K562 (cell line): Measurements from ENCODE around the gene KRT72. TPM values are rescaled to one million over a fixed set of nuclear protein-coding genes. Genes with fewer than 3 reads are reported as not detected.
A peak's percentile ranks its signal among the peaks of the same experiment; 100 is the strongest.

ENCODE experiments used
- ATAC-seq: fragments of 200-7000 bp; cut with Tn5 transposase; 3 replicates; pipeline ENCODE4 v1.9.1; 2020; ENCODE audit warnings: moderate library complexity
- BruUV-seq: library from RNA; stranded (reverse); fragments of 400-500 nt; replicated peaks from 2 replicates; lab custom pipeline; 2021; lab: Mats Ljungman, UMichigan
- CTCF ChIA-PET: fragments of 300-600 bp; formaldehyde crosslinking; extraction: SDS; loops from one replicate; lab custom pipeline; 2021; ENCODE audit warnings: low intra/inter-chr PET ratio; lab: Yijun Ruan, JAX
- POLR2A ChIA-PET: fragments of 300-600, 350-650 bp; sonication (Branson Sonifier 250); formaldehyde crosslinking; extraction: SDS; loops from one replicate; lab custom pipeline; 2021; ENCODE audit warnings: antibody characterized with exemption, inconsistent platforms; lab: Yijun Ruan, JAX
- DNase-seq, 4 experiments: peaks; one replicate each; pipeline versions ENCODE4 v3.0.0 to v3.0.0-alpha.2; 2011 to 2018; ENCODE audit warnings: low spot score in 3 of 4, mixed read lengths in 3 of 4; ENCODE audit errors: extremely low read depth in 1 of 4
- FAIRE-seq: peaks from 2 replicates; lab custom pipeline; 2011; peaks lifted over from hg19 to GRCh38; lab: Jason Lieb, UNC
- H2AFZ ChIP-seq: 2 replicates; pipeline ENCODE4 v1.6.0; 2011; ENCODE audit warnings: low read depth, low read length, control low read depth, inconsistent platforms
- H3K27ac ChIP-seq: fragments of 200-600 bp; 3 replicates; pipeline ENCODE4 v1.8.0; 2011; ENCODE audit warnings: low read depth, mild to moderate bottlenecking, control low read depth, inconsistent platforms, low read length, moderate library complexity, mixed read lengths; ENCODE audit errors: extremely low read depth
- H3K27me3 ChIP-seq, 2 experiments: fragments of 300-600 bp in 1 of 2; 2 replicates in 1 of 2; 3 replicates in 1 of 2; pipeline versions ENCODE4 v1.6.0 to v1.8.0; 2011; ENCODE audit warnings: inconsistent platforms in 2 of 2, low read length in 2 of 2, mild to moderate bottlenecking in 1 of 2, mixed read lengths in 1 of 2, moderate library complexity in 1 of 2; ENCODE audit not compliant: control insufficient read depth in 2 of 2, insufficient read depth in 2 of 2
- H3K36me3 ChIP-seq: fragments of 300-600 bp; 3 replicates; pipeline ENCODE4 v1.8.0; 2011; ENCODE audit warnings: mild to moderate bottlenecking, low read length, inconsistent platforms; ENCODE audit not compliant: control insufficient read depth, insufficient read depth
- H3K4me1 ChIP-seq, 2 experiments: fragments of 200-600 bp in 1 of 2; replicated peaks in 1 of 2; 2 replicates in 1 of 2; 3 replicates in 1 of 2; pipeline versions ENCODE4 v1.5.1 to v1.8.0; 2011; ENCODE audit warnings: inconsistent platforms in 2 of 2, low read length in 2 of 2, mild to moderate bottlenecking in 1 of 2, mixed read lengths in 1 of 2, moderate library complexity in 1 of 2; ENCODE audit not compliant: control insufficient read depth in 2 of 2, insufficient read depth in 2 of 2
- H3K4me2 ChIP-seq: 2 replicates; pipeline ENCODE4 v1.6.1; 2011; ENCODE audit warnings: low read length, control low read depth, inconsistent platforms, mixed read lengths; ENCODE audit not compliant: insufficient read depth
- H3K4me3 ChIP-seq: fragments of 200-600 bp; sonication (generic), shearing (Covaris generic); 2 replicates; pipeline ENCODE4 v1.5.1; 2016; ENCODE audit warnings: control low read depth, inconsistent platforms
- H3K79me2 ChIP-seq: fragments of 200-600 bp; 3 replicates; pipeline ENCODE4 v1.8.0; 2011; ENCODE audit warnings: low read length, inconsistent platforms; ENCODE audit not compliant: control insufficient read depth, insufficient read depth
- H3K9ac ChIP-seq, 2 experiments: 2 replicates each; pipeline versions ENCODE4 v1.6.0 to v1.6.1; 2011; ENCODE audit warnings: low read depth in 2 of 2, low read length in 2 of 2, control low read depth in 1 of 2, inconsistent platforms in 1 of 2, mild to moderate bottlenecking in 1 of 2, mixed read lengths in 1 of 2; ENCODE audit not compliant: insufficient read depth in 1 of 2
- H3K9me1 ChIP-seq: one replicate; pipeline ENCODE4 v1.6.0; 2011; ENCODE audit warnings: inconsistent platforms, mild to moderate bottlenecking, low read length, moderate library complexity; ENCODE audit not compliant: control insufficient read depth, insufficient read depth
- H3K9me3 ChIP-seq: replicated peaks from 2 replicates; pipeline ENCODE4 v1.5.1; 2011; ENCODE audit warnings: low read depth, low read length, inconsistent platforms; ENCODE audit not compliant: control insufficient read depth, insufficient read depth
- H4K20me1 ChIP-seq: replicated peaks from 2 replicates; pipeline ENCODE4 v1.6.1; 2011; ENCODE audit warnings: low read length, inconsistent platforms, mixed read lengths; ENCODE audit not compliant: control insufficient read depth, insufficient read depth
- BHLHE40 ChIP-seq: IDR thresholded peaks from 2 replicates; pipeline ENCODE4 v1.6.1; 2011; ENCODE audit warnings: low read length, improper control_type of control experiment
- BRCA1 ChIP-seq, 2 experiments: fragments of 450-650 bp in 1 of 2; sonication (generic) in 1 of 2; formaldehyde crosslinking in 1 of 2; IDR thresholded peaks; 2 replicates each; pipeline versions ENCODE4 v1.5.0 to v1.6.1; 2017 to 2020; ENCODE audit warnings: mild to moderate bottlenecking in 1 of 2, missing genetic modification reagents in 1 of 2
- CBFA2T2 ChIP-seq: fragments of 450-650 bp; conservative IDR thresholded peaks from 2 replicates; pipeline ENCODE4 v1.6.1; 2017; ENCODE audit warnings: mild to moderate bottlenecking
- CBFA2T3 ChIP-seq: fragments of 450-650 bp; IDR thresholded peaks from 2 replicates; pipeline ENCODE4 v1.6.1; 2017
- EP300 ChIP-seq: IDR thresholded peaks from 2 replicates; pipeline ENCODE4 v1.6.1; 2012; ENCODE audit warnings: low read length, improper control_type of control experiment
- MAFG ChIP-seq: fragments of 450-650 bp; conservative IDR thresholded peaks from 2 replicates; pipeline ENCODE4 v1.6.1; 2016; ENCODE audit warnings: missing genetic modification characterization, missing compliant biosample characterization
- MEF2D ChIP-seq: conservative IDR thresholded peaks from 2 replicates; pipeline ENCODE4 v1.6.1; 2016; ENCODE audit warnings: low read depth, missing genetic modification characterization, missing compliant biosample characterization
- NCOA2 ChIP-seq, 2 experiments: fragments of 450-650 bp; IDR thresholded peaks; 2 replicates each; pipeline ENCODE4 v1.6.1; 2018; ENCODE audit warnings: mild to moderate bottlenecking in 2 of 2, moderate library complexity in 1 of 2; ENCODE audit not compliant: partially characterized antibody in 2 of 2
- RFX7 ChIP-seq: fragments of 250-450 bp; sonication (Bioruptor Pico); IDR thresholded peaks from 2 replicates; pipeline ENCODE4 v1.5.1; 2021; ENCODE audit warnings: mild to moderate bottlenecking
- YBX1 ChIP-seq: fragments of 450-650 bp; IDR thresholded peaks from 2 replicates; pipeline ENCODE4 v1.7.1; 2016; ENCODE audit warnings: mild to moderate bottlenecking
- ZFPM2 ChIP-seq: fragments of 250-450 bp; sonication (Bioruptor Pico); IDR thresholded peaks from 2 replicates; pipeline ENCODE4 v1.5.1; 2022; ENCODE audit warnings: mild to moderate bottlenecking
- ZNF507 ChIP-seq: conservative IDR thresholded peaks from 2 replicates; pipeline ENCODE4 v1.6.1; 2017; ENCODE audit warnings: missing genetic modification characterization, missing compliant biosample characterization
- ZNF644 ChIP-seq: fragments of 200-800 bp; sonication (Bioruptor generic); IDR thresholded peaks from 2 replicates; pipeline ENCODE4 v1.6.1; 2016; ENCODE audit warnings: low read depth, missing genetic modification characterization, missing compliant biosample characterization
- ZNF780A ChIP-seq: fragments of 250-450 bp; sonication (Bioruptor Pico); IDR thresholded peaks from 2 replicates; pipeline ENCODE4 v1.5.0; 2021; ENCODE audit warnings: mild to moderate bottlenecking
- WGBS: fragments of 100-300 bp; shearing (Covaris generic); methylation state at CpG from one replicate; pipeline ENCODE4 v1.1.6; 2016; ENCODE audit warnings: low coverage, mixed read lengths; ENCODE audit not compliant: insufficient coverage; ENCODE audit errors: missing lambda C conversion rate; 5-methylcytosine and 5-hydroxymethylcytosine counted together
- in situ Hi-C: fragments of 300-500 bp; cut with MboI; formaldehyde crosslinking; loops from 4 replicates; pipeline ENCODE4 v1.15.0; 2018; ENCODE audit warnings: inconsistent platforms, mixed read lengths
- intact Hi-C: fragments of 100-400 bp; cut with micrococcal nuclease; formaldehyde crosslinking; loops from 2 replicates; pipeline ENCODE4 v1.14.2; 2022
- polyA plus RNA-seq, 8 experiments: library from polyadenylated mRNA; depleted of rRNA in 4 of 8; stranded (reverse) in 5 of 8; unstranded in 3 of 8; fragments of >200 nt; fragmentation: Nextera tagmentation in 2 of 8; fragmentation: Illumina TruSeq in 1 of 8; extraction: Ambion mirVana in 2 of 8; extraction: Trizol in 1 of 8; gene quantifications; 2 replicates each; pipeline versions ENCODE4 v1.2.1 to v1.2.3, GENCODE V29; 2011 to 2014; ENCODE audit warnings: inconsistent platforms in 1 of 8, missing spikeins in 1 of 8
- total RNA-seq, 7 experiments: library from RNA; depleted of rRNA in 6 of 7; stranded (reverse); fragments of >200 nt in 6 of 7; fragmentation: Illumina TruSeq in 2 of 7; extraction: Trizol in 2 of 7; gene quantifications; 2 replicates each; pipeline versions ENCODE4 v1.2.1 to v1.2.3, GENCODE V29; 2011 to 2021; ENCODE audit warnings: low replicate concordance in 1 of 7
- TF ChIP-seq, protein P1 (sequence below): fragments of 150-350 bp; conservative IDR thresholded peaks from 2 replicates; pipeline ENCODE4 v1.6.1; 2014; ENCODE audit warnings: low read length

Gene KRT72
- total and polyA plus RNA-seq, 9 of the 15 experiments (the other 6 are each of a cell fraction or from before 2014, with no cell fraction given), result not detected

DNA sequence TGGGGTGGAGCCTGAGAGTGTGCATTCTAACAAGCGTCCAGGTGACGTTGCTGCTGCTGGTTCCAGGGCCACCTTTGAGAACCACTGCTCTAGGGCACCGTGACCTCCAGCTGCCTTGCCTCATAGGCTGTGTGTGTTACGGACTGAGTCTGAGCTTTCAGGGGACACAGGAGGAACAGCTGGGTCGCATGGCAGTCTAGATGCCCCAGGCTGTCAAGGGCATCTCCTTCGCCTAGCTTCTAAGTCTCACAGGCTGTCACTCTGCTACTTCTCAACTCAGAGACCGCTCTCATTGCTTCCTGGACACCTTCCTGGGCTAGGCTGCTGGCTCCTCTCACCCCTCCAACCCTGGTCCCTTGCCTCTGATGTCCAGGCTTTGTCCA is 16.1 kb upstream of the KRT72 start:
- in situ Hi-C loops (no loop called here), intact Hi-C loops (no loop called here)
- WGBS, result 15% methylated on average over 7 of the region's 7 CpGs
- CTCF ChIA-PET, result no interaction called here
- H2AFZ ChIP-seq, result no peak overlapping the region
- no peak overlapping the region for H3K4me3 ChIP-seq
- ATAC-seq (no peak), DNase-seq (no peak), FAIRE-seq (no peak)
- H3K9me1 ChIP-seq, result no peaks in the 10 kb centered on the region
- no TSS peak for BruUV-seq
- H3K36me3 ChIP-seq, result no peaks in the 10 kb centered on the region
- no peaks in the 10 kb centered on the region for H3K79me2 ChIP-seq
- no peak overlapping the region for H3K4me2 ChIP-seq
- POLR2A ChIA-PET, result interaction anchor here (0.9 to 1.1 kb wide), 2 partner anchors 8 to 18 kb away, joined by 3 read pairs; no protein-coding TSS in a partner anchor
- H3K9ac ChIP-seq, result no peak overlapping the region
- H3K4me1 ChIP-seq, result no peaks in the 10 kb centered on the region; a peak in 1 of 5 replicates
- H3K27me3 ChIP-seq, result peaks cover 7 to 29% of the 10 kb centered on the region in 2 experiments; a peak in 4 of 5 replicates
- TF ChIP-seq BRCA1 (IDR thresholded peaks at IDR 0.05) (no peak), BRCA1 (CRISPR knock-in tag; IDR thresholded peaks at IDR 0.05) (no peak), NCOA2 (IDR thresholded peaks at IDR 0.05; ENCODE audit: partially characterized antibody in 2 of 2) (no peak), RFX7 (CRISPR knock-in tag) (no peak)
- no peak overlapping the region for H3K27ac ChIP-seq
- no peaks in the 10 kb centered on the region for H3K9me3 ChIP-seq
- H4K20me1 ChIP-seq, result 0 out of 2 replicates have a peak, but pooled peaks cover 2% of the 10 kb centered on the region

DNA sequence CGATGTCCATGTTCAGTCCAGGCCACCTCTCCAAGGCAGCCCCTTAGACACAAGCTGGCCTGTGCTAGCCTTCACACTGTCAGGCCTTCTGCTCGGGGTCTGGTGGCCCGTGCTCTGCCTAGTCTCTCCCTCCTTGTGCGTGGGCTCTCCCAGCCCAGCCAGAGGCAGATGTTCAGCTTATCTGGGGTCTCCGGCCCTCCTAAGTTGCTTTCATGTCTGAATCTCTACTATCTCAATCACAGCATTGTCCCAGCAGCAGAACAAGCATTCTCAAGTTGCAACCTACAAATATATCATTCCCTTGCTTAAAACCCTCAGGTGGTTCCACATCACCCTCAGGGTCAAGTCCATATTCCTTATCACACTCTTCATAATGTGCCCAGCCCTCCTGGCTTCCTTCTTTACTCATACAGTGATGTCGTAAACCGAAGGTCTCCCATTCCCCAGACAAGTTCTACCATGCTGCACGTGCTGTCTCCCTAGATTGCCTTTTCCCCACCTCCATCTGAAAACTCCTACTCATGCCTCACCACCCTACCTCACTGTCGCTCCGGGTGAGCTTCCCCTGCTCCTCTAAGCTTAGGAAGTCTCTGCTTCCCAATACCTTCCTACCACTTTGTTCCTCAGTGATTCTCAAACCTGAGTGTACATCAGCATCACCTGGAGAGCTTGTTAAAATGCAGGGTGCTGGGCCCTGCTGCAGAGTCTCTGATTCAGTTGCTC is 15.6 kb upstream of the KRT72 start:
- no peak for FAIRE-seq
- Histone ChIP-seq H3K36me3 (no peaks in the 10 kb centered on the region), H2AFZ (no peak overlapping the region), H4K20me1 (0 out of 2 replicates have a peak, but pooled peaks cover 2% of the 10 kb centered on the region), H3K27me3 (peaks cover 7 to 29% of the 10 kb centered on the region in 2 experiments; a peak in 4 of 5 replicates), H3K79me2 (no peaks in the 10 kb centered on the region), H3K4me1 (no peaks in the 10 kb centered on the region; a peak in 1 of 5 replicates), H3K9ac (no peak overlapping the region), H3K4me3 (no peak overlapping the region), H3K27ac (no peak overlapping the region), H3K9me3 (no peaks in the 10 kb centered on the region), H3K4me2 (no peak overlapping the region), H3K9me1 (no peaks in the 10 kb centered on the region)
- ChIA-PET CTCF (no interaction called here), POLR2A (interaction anchor here (0.9 kb wide), 1 partner anchor 18 kb away, joined by 3 read pairs; no protein-coding TSS in a partner anchor)
- in situ Hi-C loops, result no loop called here
- no peak for DNase-seq
- BruUV-seq, result no TSS peak
- intact Hi-C loops, result no loop called here
- no peak for ATAC-seq
- 11% methylated on average over 10 of the region's 10 CpGs for WGBS
- TF ChIP-seq ZNF780A (CRISPR knock-in tag) (no peak), ZNF644 (no peak), MEF2D (tag) (no peak), ZNF507 (tag) (no peak), MAFG (no peak), BHLHE40 (peak; percentile 26; the same call in 1 of the 2 replicates), YBX1 (no peak), CBFA2T2 (peak; percentile 31; the same call in 1 of the 2 replicates), CBFA2T3 (peak; percentile 63), ZFPM2 (CRISPR knock-in tag) (no peak), EP300 (no peak)
- TF ChIP-seq, protein P1, sequence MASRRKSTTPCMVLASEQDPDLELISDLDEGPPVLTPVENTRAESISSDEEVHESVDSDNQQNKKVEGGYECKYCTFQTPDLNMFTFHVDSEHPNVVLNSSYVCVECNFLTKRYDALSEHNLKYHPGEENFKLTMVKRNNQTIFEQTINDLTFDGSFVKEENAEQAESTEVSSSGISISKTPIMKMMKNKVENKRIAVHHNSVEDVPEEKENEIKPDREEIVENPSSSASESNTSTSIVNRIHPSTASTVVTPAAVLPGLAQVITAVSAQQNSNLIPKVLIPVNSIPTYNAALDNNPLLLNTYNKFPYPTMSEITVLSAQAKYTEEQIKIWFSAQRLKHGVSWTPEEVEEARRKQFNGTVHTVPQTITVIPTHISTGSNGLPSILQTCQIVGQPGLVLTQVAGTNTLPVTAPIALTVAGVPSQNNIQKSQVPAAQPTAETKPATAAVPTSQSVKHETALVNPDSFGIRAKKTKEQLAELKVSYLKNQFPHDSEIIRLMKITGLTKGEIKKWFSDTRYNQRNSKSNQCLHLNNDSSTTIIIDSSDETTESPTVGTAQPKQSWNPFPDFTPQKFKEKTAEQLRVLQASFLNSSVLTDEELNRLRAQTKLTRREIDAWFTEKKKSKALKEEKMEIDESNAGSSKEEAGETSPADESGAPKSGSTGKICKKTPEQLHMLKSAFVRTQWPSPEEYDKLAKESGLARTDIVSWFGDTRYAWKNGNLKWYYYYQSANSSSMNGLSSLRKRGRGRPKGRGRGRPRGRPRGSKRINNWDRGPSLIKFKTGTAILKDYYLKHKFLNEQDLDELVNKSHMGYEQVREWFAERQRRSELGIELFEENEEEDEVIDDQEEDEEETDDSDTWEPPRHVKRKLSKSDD, result no peak
